Inflammatory macrophage treated with lipopolysaccharide for 4 hours (primary cell): ENCODE measurements around the gene KATNA1.

Source experiments
- DNase-seq: peaks from one replicate; pipeline ENCODE4 v3.0.0-alpha.2; 2020

The KATNA1 gene

GRCh38 chr6:149600508-149600907, 48.0 kb downstream of the KATNA1 start:
- no peak for DNase-seq

- no peak for DNase-seq
Measured at GRCh38 chr6:149593408-149593807, 55.1 kb downstream of the KATNA1 start.

GRCh38 chr6:149592983-149593382, 55.5 kb downstream of the KATNA1 start:
- DNase-seq: no peak

- DNase-seq: no peak
Measured at GRCh38 chr6:149586149-149586548, 62.4 kb downstream of the KATNA1 start.

GRCh38 chr6:149581349-149581748, 67.2 kb downstream of the KATNA1 start:
- no peak for DNase-seq

GRCh38 chr6:149580880-149581279, 67.6 kb downstream of the KATNA1 start:
- DNase-seq: no peak

GRCh38 chr6:149567945-149568585, 80.4 kb downstream of the KATNA1 start:
- DNase-seq: peak; percentile 26

- DNase-seq: no peak
Measured at GRCh38 chr6:149567194-149567586, 81.3 kb downstream of the KATNA1 start.

GRCh38 chr6:149566410-149567193, 81.9 kb downstream of the KATNA1 start:
- peak; percentile 20 for DNase-seq

GRCh38 chr6:149565527-149566409, 82.7 kb downstream of the KATNA1 start, which contains the start of gene GINM1:
Gene GINM1 (plus strand): TSS chr6:149566375. CDS start chr6:149566415, 40 bp downstream.
- peak; percentile 96 for DNase-seq

GRCh38 chr6:149563928-149564325, 84.6 kb downstream of the KATNA1 start:
- DNase-seq: no peak

- peak; percentile 13 for DNase-seq
Measured at GRCh38 chr6:149563203-149563927, 85.1 kb downstream of the KATNA1 start.

GRCh38 chr6:149560736-149561135, 87.8 kb downstream of the KATNA1 start:
- peak; percentile 26 for DNase-seq

- no peak for DNase-seq
Measured at GRCh38 chr6:149559389-149559788, 89.1 kb downstream of the KATNA1 start.

GRCh38 chr6:149558029-149558428, 90.5 kb downstream of the KATNA1 start:
- no peak for DNase-seq

- no peak for DNase-seq
Measured at GRCh38 chr6:149551920-149552319, 96.6 kb downstream of the KATNA1 start.

GRCh38 chr6:149545754-149546471, 102.6 kb downstream of the KATNA1 start, which contains the start of gene PPIL4:
Gene PPIL4 (minus strand): TSS chr6:149546043. CDS start chr6:149546005, 38 bp downstream.
- DNase-seq: peak; percentile 97

- peak; percentile 67 for DNase-seq
Measured at GRCh38 chr6:149545258-149545753, 103.2 kb downstream of the KATNA1 start.
